GM18499 (cell line): Measurements from ENCODE around the gene PRKCA.
"Not testable (repeated sequence)": the region's sequence is repeated elsewhere in the genome, so short reads cannot be mapped to it uniquely, and the experiment has no call there.

Experiments used
- ATAC-seq: cut with Tn5 transposase; IDR thresholded peaks from one replicate; pipeline ENCODE4 v1.9.1; 2021; ENCODE audit warnings: moderate number of reproducible peaks; ENCODE audit not compliant: insufficient read depth, unreplicated experiment

The PRKCA gene

DNA sequence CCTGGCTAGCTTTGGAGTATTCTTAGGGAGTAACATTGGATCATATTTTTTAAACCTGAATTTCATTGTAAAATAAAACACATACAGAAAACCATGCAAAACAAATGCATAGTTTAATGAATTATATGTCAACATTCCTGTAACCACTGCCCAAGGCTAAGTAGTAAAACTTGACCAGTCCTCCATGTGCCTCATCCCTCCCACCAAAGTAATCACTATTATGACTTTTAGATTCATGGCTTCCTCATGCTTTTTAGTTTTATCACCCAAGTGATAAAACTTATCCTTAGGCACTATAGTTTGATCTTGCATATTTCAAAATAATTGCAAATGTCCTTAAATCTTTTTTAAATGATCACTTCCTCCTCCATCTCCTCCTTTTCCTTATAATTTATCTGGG, 20.4 kb downstream of the PRKCA start:
- ATAC-seq, result no peak

- ATAC-seq, result not testable (repeated sequence)
Measured at GRCh38 chr17:66324381-66325004, 22.1 kb downstream of the PRKCA start.

DNA sequence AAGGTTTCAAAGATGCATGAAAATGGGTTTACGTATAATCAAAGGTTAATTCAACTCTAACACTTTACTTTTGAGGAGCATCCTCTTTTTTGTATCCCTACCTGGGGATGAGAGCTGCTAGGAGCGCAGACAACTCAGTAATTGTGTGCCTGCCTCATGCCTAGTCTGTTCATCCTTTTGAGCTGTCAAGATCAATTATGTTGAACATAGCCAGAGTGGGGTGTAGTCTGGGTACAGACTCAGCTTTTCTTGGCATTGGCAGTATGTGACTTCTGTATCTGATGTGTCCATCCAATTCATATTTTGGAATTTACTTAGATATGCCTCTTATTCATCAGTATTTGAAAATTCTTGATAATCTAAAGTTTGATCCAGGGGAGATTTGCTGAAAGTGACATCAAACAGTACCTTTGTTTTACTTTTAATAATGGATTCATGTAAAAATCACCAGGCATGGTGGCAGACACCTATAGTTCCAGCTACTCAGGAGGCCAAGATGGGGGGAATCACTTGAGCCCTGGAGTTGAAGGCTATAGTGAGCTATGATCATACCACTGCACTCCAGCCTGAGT, 24.1 kb downstream of the PRKCA start:
- ATAC-seq, result no peak

GRCh38 chr17:66330646-66331037, 28.2 kb downstream of the PRKCA start:
- no peak for ATAC-seq

- ATAC-seq, result no peak
Measured at GRCh38 chr17:66331038-66331816, 28.8 kb downstream of the PRKCA start.

DNA sequence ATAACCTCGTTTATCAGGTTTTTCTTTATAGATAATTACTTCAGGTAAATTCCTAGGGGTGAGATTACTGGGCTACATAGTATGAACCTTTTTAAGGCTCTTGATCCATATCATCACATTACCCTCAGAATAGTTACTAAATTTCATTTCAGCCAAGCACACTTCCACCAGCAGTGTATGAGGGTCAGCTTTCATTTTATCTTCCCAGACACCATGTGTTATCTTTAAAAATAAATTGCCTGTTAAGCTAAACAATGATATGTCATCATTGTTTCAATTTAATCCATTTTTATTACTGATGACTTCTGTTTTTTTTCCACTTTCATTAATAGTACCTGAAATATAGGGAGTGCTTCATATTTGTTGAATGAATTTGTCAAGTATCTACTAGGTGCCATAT, 33.4 kb downstream of the PRKCA start:
- ATAC-seq, result no peak

GRCh38 chr17:66337268-66337667, 34.9 kb downstream of the PRKCA start:
- ATAC-seq, result no peak

DNA sequence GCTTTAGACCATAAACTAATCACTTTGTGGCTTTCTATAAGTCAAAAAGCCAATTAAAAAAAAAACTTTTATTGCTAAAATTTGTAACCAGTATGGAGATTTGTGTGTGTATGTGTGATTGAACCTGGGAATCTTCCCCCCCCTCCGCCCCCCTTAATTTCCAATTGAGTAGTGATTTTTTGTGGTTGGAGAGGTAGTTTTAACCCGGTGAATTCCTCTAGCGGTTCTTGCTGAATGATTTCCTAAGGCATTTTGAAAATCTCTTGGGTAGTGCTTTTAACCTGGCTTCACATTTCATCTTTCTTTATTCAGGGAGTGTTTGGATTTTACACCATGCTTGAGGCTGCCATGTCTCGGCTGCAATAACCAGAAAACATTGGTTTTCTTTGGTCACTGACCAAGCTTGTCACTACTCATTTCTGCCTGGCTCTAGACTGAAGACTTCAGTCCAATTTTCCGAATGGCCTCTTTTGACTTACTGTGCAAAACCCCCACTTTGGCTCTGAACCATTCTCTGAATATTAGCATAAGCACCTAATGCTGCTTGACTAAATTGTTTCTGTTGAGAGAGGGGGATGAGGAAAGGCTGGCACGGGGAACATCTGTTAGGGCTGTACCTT, 35.6 kb downstream of the PRKCA start:
- ATAC-seq, result no peak

DNA sequence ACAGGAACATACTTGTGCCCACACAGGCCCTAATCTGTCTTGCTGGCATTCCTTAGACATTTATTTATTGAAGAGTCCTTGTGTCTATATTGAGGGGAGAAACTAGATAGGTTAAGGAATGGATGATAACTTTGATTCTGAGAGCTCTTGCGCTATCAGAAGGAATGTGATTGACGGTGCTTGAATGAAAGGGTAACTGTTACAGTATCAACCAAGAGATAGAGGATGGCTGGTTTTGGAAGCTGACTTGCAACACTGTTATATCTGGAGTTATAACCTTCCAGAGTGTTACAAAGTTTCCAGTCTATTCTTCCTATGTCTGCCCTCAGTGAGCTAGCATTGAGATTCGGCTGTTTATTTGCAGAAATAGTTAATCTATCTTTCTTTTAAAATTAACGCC, 36.5 kb downstream of the PRKCA start:
- no peak for ATAC-seq

- ATAC-seq, result no peak
Measured at GRCh38 chr17:66339561-66339960, 37.1 kb downstream of the PRKCA start.

- no peak for ATAC-seq
Measured at GRCh38 chr17:66340720-66341119, 38.3 kb downstream of the PRKCA start.

DNA sequence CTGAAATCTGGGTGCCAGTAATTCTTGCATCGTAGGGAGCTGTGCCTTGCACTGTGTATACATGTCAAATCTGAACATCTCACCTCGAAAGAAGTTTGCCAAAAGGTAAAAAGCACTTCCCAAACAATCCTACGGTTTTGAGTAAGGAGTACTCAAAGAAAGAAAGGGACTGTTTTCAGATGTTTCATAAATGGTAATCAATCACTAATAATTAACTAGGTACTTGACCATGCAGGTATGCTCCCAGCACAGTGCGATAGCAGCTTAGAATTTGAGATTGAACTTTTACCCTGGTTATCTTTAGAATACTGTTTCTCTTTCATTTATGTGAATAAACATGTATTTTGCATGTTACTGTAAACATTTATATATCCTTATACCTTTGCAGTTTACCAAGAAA, 39.0 kb downstream of the PRKCA start:
- ATAC-seq, result no peak

DNA sequence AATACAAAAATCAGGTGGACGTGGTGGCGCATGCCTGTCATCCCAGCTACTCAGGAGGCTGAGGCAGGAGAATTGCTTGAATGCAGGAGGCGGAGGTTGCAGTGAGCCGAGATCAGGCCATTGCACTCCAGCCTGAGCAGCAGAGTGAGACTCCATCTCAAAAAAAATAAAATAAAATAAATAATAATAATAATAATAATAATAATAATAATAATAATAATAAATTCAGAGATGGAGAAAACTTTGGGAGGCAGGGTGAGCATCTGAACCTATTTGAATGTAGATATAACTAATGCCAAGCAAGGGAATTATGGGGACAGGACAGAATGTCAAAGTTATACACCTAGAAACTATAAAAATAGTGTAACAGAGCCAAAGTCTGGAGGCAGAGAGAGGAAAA, 39.9 kb downstream of the PRKCA start:
- ATAC-seq, result not testable (repeated sequence)

DNA sequence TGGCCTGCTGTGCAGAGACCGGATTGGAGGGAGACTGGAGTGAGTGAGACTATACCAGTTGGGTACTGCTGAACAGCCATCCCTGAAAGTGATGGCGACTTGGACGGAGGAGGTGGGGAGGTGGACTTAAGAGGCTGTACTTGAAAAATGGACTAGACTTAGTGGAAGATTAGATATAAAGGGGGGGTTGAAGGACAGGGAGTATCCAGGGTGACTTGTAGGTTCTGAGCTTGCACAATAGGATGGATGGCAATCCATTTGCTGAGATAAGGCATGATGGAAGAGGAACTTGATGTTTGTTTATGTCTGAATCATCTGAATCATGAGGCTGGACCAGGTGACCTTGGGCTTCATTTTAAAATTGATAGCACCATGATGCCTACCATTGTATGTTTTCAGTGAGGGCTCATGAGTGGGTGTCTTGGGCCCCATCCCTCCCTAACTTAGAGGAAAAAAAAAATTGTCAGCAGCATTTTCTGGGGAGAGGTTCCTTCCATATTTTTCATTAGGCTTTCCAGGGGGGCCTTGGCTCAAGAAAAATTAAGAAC, 41.2 kb downstream of the PRKCA start:
- ATAC-seq, result no peak

DNA sequence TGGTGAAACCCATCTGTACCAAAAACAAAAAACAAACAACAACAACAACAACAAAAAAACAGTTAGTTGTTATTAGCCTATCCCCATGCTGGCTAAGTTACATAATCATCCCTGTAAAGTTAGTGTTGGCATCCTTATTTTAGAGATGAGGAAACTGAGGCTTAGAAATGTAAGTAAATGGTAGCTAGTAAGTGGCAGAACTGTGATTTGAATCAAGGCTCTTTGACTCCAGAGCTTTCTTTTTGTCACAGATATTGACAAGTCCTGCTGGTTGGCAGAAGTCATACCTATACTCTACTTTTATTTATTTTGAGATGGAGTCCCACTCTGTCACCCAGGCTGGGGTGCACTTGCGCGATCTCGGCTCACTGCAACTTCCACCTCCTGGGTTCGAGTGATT, 42.1 kb downstream of the PRKCA start:
- no peak for ATAC-seq

DNA sequence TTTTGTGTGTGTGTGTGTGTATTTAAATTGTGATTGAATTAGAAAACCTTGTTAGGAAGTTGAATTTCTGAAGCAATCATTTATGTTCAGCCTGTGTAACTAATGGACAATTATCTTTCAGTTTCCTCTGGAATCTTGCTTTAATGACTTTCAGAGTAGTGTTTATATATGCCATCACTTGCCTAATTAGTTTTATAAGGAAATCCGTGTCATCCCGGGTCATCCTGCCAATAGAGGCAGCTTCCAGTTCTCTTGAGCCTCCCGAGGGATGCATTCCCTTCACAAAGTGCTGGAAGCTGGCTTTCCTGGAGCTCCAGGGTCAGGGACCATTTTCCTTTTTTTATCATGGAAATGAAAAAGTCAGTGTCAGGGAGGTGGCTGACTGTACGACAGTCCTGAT, 42.9 kb downstream of the PRKCA start:
- no peak for ATAC-seq

GRCh38 chr17:66345949-66346638, 43.7 kb downstream of the PRKCA start:
- not testable (repeated sequence) for ATAC-seq

- no peak for ATAC-seq
Measured at GRCh38 chr17:66347661-66348514, 45.5 kb downstream of the PRKCA start.

DNA sequence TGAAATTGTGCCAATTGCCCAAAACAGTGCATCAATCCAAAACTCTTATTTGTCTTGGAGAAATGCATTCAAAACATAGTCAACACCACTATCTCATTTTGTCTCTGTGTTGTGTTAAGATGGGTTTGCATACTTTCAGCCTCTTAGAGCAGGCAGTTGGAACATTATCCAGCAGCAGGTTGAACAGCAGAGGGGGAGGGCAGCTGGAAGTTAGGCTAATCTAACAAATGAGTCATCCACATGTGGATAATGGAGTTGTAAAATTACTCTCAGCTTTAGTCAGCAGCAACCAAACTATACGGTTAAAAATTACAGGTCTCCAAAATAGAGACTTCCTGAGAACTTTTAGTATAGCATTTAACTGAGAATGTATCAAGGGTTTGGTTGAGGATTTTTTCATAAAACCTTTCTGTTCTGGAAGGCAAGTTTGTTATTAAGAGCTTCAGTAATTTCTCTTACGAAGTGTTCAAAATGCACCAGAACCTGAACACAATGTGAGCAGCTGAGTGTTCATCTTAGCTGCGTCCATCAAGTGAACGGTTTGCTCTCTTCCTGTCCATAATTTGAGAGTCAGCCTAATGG, 46.3 kb downstream of the PRKCA start:
- ATAC-seq, result no peak
